Karpas-422 (cell line): ENCODE data around the gene C7orf57. TPM values are rescaled to one million over a fixed set of nuclear protein-coding genes. Genes with fewer than 3 reads are reported as not detected.

Source experiments
- DNase-seq: peaks from one replicate; pipeline ENCODE4 v3.0.0-alpha.2; 2015
- H2AFZ ChIP-seq: fragments of 200-600 bp; sonication (generic); 2 replicates; pipeline ENCODE4 v1.6.1; 2014; ENCODE audit warnings: antibody characterized with exemption, low read length, mixed read lengths
- H3K27ac ChIP-seq: fragments of 200-600 bp; sonication (generic); 2 replicates; pipeline ENCODE4 v1.5.1; 2014; ENCODE audit warnings: mild to moderate bottlenecking, low read length, moderate library complexity
- H3K27me3 ChIP-seq: fragments of 200-600 bp; sonication (generic); 2 replicates; pipeline ENCODE4 v1.6.1; 2014; ENCODE audit warnings: low read length, mixed read lengths
- H3K36me3 ChIP-seq: fragments of 200-600 bp; sonication (generic); 2 replicates; pipeline ENCODE4 v1.6.1; 2014; ENCODE audit warnings: low read length, mixed read lengths; ENCODE audit not compliant: insufficient read depth
- H3K4me1 ChIP-seq: fragments of 200-600 bp; sonication (generic); 2 replicates; pipeline ENCODE4 v1.6.1; 2014; ENCODE audit warnings: mild to moderate bottlenecking, low read length, mixed read lengths
- H3K4me2 ChIP-seq: fragments of 200-600 bp; sonication (generic); 2 replicates; pipeline ENCODE4 v1.6.1; 2014; ENCODE audit warnings: low read length, low read depth, mild to moderate bottlenecking; ENCODE audit not compliant: poor library complexity, severe bottlenecking
- H3K4me3 ChIP-seq: fragments of 200-600 bp; sonication (generic); 2 replicates; pipeline ENCODE4 v1.5.1; 2014; ENCODE audit warnings: mild to moderate bottlenecking, antibody characterized with exemption, low read length, mixed read lengths
- H3K79me2 ChIP-seq: fragments of 200-600 bp; sonication (generic); 2 replicates; pipeline ENCODE4 v1.6.1; 2014; ENCODE audit warnings: mild to moderate bottlenecking, low read length, mixed read lengths
- H3K9ac ChIP-seq: fragments of 200-600 bp; sonication (generic); 2 replicates; pipeline ENCODE4 v1.6.0; 2014; ENCODE audit warnings: low read length
- H3K9me2 ChIP-seq: fragments of 200-600 bp; sonication (generic), shearing (Covaris generic); replicated peaks from 2 replicates; pipeline ENCODE4 v1.6.0; 2014; ENCODE audit warnings: mild to moderate bottlenecking, low read length, moderate library complexity; ENCODE audit not compliant: insufficient read depth
- H3K9me3 ChIP-seq: fragments of 300-700, 200-600 bp; sonication (generic); 2 replicates; pipeline ENCODE4 v1.6.1; 2014; ENCODE audit warnings: low read length, mixed read lengths
- H4K20me1 ChIP-seq: fragments of 200-600 bp; sonication (generic); 2 replicates; pipeline ENCODE4 v1.6.1; 2014; ENCODE audit warnings: mild to moderate bottlenecking, antibody characterized with exemption, low read length, low read depth; ENCODE audit not compliant: insufficient read depth
- total RNA-seq: library from RNA; depleted of rRNA; stranded (reverse); fragments of >200 nt; shearing (Covaris generic); gene quantifications from 2 replicates; pipeline ENCODE4 v1.2.3, GENCODE V29; 2014; ENCODE audit warnings: low replicate concordance

C7orf57 gene
- total RNA-seq, 1 experiment from 2014 or later, result not detected

GRCh38 chr7:48089046-48090003 is 54.0 kb downstream of the C7orf57 start, which contains the start of gene UPP1:
UPP1 (plus strand) TSS chr7:48089265; CDS start chr7:48094784, 5,519 bp downstream.
- Histone ChIP-seq H2AFZ (peak within 1 kb of the TSS; percentile 94), H3K4me3 (peak within 1 kb of the TSS; percentile 65), H3K9me3 (no peaks in the 10 kb centered on the region), H3K9me2 (no peaks in the 10 kb centered on the region), H3K79me2 (no peaks in the 10 kb centered on the region), H3K27ac (peak within 1 kb of the TSS; percentile 32), H3K9ac (peak within 1 kb of the TSS; percentile 66), H3K36me3 (no peaks in the 10 kb centered on the region), H3K27me3 (no peaks in the 10 kb centered on the region), H3K4me1 (peaks cover 48% of the 10 kb centered on the region), H4K20me1 (no peaks in the 10 kb centered on the region), H3K4me2 (peak within 1 kb of the TSS; percentile 83)
- DNase-seq, result no peak

DNA sequence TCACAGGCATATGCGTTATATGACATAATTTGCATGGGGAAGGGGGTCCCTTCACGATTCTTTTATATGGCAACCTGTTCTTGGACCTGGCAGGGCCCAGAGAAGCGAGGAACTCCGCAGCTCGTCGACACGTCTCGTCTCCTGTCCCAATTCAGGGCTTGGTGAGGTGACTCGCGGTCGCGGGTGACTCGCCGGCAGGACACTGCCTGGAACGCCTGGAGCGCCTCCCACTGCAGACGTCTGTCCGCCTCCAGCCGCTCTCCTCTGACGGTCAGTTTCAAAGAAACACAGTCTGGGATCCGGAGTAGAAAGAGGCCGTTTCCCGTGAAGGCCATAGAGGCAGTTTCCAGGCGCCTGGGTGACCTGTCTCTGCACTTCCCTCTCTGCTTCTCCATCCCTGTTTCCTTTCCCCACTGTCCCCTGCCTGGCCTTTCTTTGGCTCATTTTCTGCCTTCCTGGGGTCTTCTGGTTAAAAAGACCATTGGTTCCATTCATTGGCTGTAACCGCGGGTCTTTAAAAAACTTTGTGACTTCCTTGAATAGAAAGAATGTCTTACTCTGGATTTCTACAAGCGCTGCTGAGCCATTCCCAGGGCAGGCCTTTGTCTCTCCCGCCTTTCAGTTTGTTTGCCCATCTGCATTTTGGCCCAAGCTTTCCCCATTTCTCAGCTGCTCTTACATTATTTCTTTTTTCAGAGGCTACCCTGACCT is 54.9 kb downstream of the C7orf57 start:
- no peak overlapping the region for H3K27ac ChIP-seq
- no peak overlapping the region for H2AFZ ChIP-seq
- no peaks in the 10 kb centered on the region for H3K27me3 ChIP-seq
- no peak overlapping the region for H3K4me2 ChIP-seq
- DNase-seq, result no peak
- H3K36me3 ChIP-seq, result no peaks in the 10 kb centered on the region
- peaks cover 39% of the 10 kb centered on the region for H3K4me1 ChIP-seq
- no peak overlapping the region for H3K9ac ChIP-seq
- H3K9me3 ChIP-seq, result no peaks in the 10 kb centered on the region
- H3K79me2 ChIP-seq, result no peaks in the 10 kb centered on the region
- H4K20me1 ChIP-seq, result no peaks in the 10 kb centered on the region
- H3K4me3 ChIP-seq, result no peak overlapping the region
- H3K9me2 ChIP-seq, result no peaks in the 10 kb centered on the region

DNA sequence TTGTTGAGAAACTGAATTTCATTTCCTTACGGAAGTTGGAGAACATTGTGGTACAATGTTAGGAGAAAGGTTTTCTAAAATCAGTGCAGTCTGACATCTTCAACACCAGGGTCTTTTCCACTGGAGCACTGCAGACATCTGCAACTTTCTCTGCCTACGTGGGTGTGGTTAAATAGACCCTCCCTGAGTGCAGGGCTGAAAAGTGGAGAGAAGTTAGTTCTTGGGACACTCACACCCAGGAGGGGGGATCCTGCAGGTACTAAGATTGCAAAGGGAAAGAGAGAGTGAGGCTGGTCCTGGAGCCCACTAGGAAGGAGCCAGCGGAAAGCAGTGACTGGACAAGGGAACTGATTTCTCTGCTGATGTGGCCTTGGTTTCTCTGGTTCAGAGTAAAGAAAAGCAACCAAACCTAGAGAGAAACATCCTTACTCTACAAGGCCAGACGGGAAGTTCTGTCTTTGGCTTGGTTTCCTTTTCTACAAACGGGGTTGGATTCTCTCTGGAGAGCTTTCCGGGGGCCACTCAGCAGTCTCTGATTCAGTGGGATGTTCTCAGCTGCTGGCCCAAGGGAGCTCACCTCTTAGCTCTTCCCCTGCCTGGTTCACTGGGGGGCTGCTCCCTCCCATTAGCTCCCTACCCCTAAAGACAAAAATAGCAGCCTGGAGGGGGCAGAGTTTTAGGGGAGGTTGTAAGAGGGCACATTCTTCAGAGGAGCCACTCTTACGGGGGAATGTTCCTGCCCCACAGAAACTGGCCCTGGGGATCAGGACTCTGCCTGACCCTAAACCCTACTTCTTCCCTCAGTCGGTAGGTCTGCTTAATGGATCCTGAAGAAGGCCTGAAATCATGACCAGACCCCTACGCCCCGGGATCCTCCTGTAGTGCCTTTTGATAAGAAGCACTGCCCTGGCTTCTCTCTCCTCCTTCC is 56.4 kb downstream of the C7orf57 start:
- no peaks in the 10 kb centered on the region for H3K36me3 ChIP-seq
- H4K20me1 ChIP-seq, result no peaks in the 10 kb centered on the region
- no peaks in the 10 kb centered on the region for H3K9me2 ChIP-seq
- H3K27ac ChIP-seq, result no peak overlapping the region
- no peaks in the 10 kb centered on the region for H3K9me3 ChIP-seq
- H3K4me1 ChIP-seq, result peaks cover 24% of the 10 kb centered on the region
- no peak for DNase-seq
- H3K79me2 ChIP-seq, result no peaks in the 10 kb centered on the region
- H2AFZ ChIP-seq, result no peak overlapping the region
- H3K4me3 ChIP-seq, result no peak overlapping the region
- H3K4me2 ChIP-seq, result no peak overlapping the region
- H3K9ac ChIP-seq, result no peak overlapping the region
- no peaks in the 10 kb centered on the region for H3K27me3 ChIP-seq

GRCh38 chr7:48094861-48095293 is 59.5 kb downstream of the C7orf57 start:
- Histone ChIP-seq H4K20me1 (no peaks in the 10 kb centered on the region), H3K9me2 (no peaks in the 10 kb centered on the region), H3K9me3 (no peaks in the 10 kb centered on the region), H3K4me3 (no peak overlapping the region), H3K9ac (no peak overlapping the region), H3K79me2 (no peaks in the 10 kb centered on the region), H3K36me3 (no peaks in the 10 kb centered on the region), H3K4me1 (no peaks in the 10 kb centered on the region; the same call in 1 of the 2 replicates), H2AFZ (no peak overlapping the region), H3K4me2 (no peak overlapping the region), H3K27me3 (no peaks in the 10 kb centered on the region), H3K27ac (no peak overlapping the region)
- DNase-seq, result no peak

- H3K9me3 ChIP-seq, result no peaks in the 10 kb centered on the region
- H3K4me3 ChIP-seq, result no peak overlapping the region
- no peak overlapping the region for H2AFZ ChIP-seq
- no peaks in the 10 kb centered on the region for H3K9me2 ChIP-seq
- no peaks in the 10 kb centered on the region for H3K27me3 ChIP-seq
- no peak overlapping the region for H3K27ac ChIP-seq
- H3K9ac ChIP-seq, result no peak overlapping the region
- H3K4me2 ChIP-seq, result no peak overlapping the region
- no peaks in the 10 kb centered on the region for H3K79me2 ChIP-seq
- H3K36me3 ChIP-seq, result no peaks in the 10 kb centered on the region
- DNase-seq, result no peak
- no peaks in the 10 kb centered on the region for H3K4me1 ChIP-seq
- no peaks in the 10 kb centered on the region for H4K20me1 ChIP-seq
Observed at GRCh38 chr7:48096273-48096672, 60.9 kb downstream of the C7orf57 start.

DNA sequence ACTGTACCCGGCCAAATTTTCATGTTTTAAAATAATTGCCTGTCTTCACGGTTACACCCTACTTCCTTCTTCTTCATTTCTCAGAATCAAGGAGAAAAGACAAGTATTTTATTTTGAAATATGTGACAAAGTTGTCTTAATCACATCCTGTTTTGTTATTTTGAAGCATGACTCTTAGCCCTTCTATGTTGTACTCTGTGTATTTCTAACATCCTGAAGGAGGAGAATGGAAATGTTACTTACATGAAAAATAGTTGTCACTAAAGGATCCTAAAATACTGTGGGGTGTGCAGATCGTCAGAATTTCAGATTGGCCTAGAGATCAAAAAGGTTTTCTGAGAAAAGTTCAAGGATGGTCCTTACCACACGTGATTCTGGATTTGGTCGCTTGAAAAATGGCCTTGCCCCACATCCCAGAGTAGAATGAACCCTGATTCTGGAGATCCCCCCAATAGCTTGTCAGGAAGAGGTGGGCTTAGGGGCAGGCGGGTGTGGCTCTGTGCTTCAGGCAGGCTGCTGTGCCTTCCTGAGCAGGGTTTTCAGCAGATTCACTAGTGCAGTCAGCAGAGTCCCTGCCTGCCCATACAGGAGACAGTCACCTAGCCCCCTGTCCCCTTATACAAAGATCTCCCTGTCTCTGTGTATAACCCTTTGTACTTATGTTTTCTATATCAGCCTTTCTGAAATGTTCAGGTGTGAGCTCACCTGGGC is 62.3 kb downstream of the C7orf57 start:
- Histone ChIP-seq H4K20me1 (no peaks in the 10 kb centered on the region), H3K27ac (no peak overlapping the region), H3K9me2 (no peaks in the 10 kb centered on the region), H3K9ac (no peak overlapping the region), H3K4me1 (no peaks in the 10 kb centered on the region), H3K9me3 (no peaks in the 10 kb centered on the region), H3K4me2 (no peak overlapping the region), H2AFZ (no peak overlapping the region), H3K79me2 (no peaks in the 10 kb centered on the region), H3K36me3 (no peaks in the 10 kb centered on the region), H3K4me3 (no peak overlapping the region), H3K27me3 (no peaks in the 10 kb centered on the region)
- no peak for DNase-seq

- Histone ChIP-seq H3K4me2 (no peak overlapping the region), H3K4me3 (no peak overlapping the region), H3K79me2 (no peaks in the 10 kb centered on the region), H3K4me1 (no peaks in the 10 kb centered on the region), H3K9ac (no peak overlapping the region), H3K9me2 (no peaks in the 10 kb centered on the region), H3K36me3 (no peaks in the 10 kb centered on the region), H3K27me3 (no peaks in the 10 kb centered on the region), H4K20me1 (no peaks in the 10 kb centered on the region), H3K27ac (no peak overlapping the region), H3K9me3 (no peaks in the 10 kb centered on the region), H2AFZ (no peak overlapping the region)
- no peak for DNase-seq
Observed at GRCh38 chr7:48098846-48099245, 63.5 kb downstream of the C7orf57 start.
